GM21723 (cell line): ENCODE data around the gene PPP1R9A.

ENCODE experiments used
- ATAC-seq: cut with Tn5 transposase; IDR thresholded peaks from one replicate; pipeline ENCODE4 v1.9.1; 2021; ENCODE audit warnings: mild to moderate bottlenecking, moderate library complexity; ENCODE audit not compliant: unreplicated experiment

The PPP1R9A gene

DNA sequence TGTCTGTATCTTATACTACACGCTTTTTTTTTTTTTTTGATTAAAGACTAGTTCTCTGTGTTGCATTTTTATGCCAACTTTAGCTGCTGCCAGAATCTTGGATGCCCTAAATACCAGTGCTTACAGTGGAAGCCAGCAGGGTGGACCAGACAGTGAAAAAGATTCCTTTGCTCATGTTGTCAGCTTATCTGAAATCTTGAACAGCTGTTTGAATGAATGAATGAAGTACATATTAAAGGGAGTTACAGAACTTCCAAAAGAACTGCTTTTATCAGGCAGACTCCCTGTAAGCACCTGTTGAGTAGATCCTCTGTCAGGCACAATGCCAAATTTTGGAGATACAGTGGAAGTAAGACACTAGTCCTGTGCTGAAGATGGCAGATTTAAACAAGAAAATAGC, 184.9 kb downstream of the PPP1R9A start:
- ATAC-seq: no peak

DNA sequence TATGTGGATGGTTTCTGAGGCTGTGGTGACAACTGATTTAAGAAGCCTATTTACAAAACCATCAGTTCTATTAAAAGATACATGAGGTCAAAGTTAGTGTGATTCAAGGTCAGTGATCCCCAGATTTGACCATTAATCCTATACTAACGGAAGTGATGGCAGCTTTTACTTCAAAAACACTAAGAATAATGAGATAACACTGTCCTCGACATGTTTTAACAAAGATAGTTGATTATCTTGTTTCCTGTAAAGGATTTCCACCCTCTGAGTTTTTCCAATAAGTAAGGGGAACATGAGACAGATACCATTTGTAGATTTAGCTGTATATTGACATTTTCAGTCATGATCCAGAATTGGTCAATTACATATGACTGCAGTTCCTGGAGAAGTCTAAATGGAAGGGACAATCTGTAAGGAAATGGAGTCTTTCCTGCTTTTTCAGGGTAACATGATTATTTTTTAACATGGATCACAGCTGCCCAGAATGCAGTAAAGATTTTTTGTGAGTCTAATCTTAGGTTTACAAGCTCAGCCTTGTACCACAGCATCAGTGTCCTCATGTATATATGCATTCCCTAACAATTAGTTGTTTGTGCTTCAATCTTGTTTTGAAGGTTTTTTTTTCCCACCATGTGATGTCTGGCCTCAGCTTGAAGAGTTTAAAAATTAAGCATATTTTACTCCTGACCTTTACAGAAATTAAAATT, 188.0 kb downstream of the PPP1R9A start:
- no peak for ATAC-seq

GRCh38 chr7:95095966-95096540, 188.7 kb downstream of the PPP1R9A start:
- ATAC-seq: no peak

- no peak for ATAC-seq
These were observed 189.9 kb downstream of the PPP1R9A start for GRCh38 chr7:95097291-95097690.

GRCh38 chr7:95097851-95098250, 190.5 kb downstream of the PPP1R9A start:
- ATAC-seq: no peak

- ATAC-seq: no peak
These were observed 191.7 kb downstream of the PPP1R9A start for GRCh38 chr7:95099106-95099505.

DNA sequence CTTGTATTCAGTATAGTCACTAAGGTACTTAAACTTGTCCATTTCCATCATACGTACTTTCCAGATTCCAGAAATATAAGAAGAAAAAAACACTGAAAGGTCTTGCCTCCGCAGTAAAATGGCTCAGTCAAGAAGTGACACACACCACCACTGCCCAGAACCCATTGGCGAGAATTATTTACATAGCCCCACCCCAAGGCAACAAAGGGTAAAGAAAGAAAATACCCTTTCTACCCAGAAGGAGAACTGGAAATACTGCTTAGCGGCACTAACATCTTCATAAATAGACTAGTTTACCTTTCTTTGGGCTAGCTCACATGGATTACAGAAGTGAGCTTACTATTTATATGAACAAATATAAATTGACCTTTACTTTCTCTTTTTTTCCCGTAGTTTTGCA, 194.0 kb downstream of the PPP1R9A start:
- ATAC-seq: no peak

- ATAC-seq: no peak
These were observed 195.3 kb downstream of the PPP1R9A start for GRCh38 chr7:95102662-95103061.

DNA sequence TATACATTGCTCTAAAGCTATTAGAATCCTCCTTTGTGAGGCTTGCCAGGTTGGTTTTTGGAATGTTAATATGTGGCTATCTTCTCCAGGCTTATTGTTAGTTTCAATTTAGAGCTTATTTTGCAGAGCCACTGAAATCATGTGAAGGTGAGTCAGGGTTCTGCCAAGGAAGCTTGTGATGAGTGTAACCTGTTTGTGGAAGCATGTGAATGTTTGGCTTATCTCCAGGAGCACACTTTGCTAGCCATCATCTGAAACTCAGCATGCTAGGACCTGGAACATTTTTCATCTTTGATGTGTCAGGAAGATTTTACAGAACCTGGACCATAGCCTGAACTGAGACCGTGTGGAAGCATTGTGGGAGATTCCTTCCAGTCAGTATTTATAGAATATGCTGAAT, 197.3 kb downstream of the PPP1R9A start:
- no peak for ATAC-seq

DNA sequence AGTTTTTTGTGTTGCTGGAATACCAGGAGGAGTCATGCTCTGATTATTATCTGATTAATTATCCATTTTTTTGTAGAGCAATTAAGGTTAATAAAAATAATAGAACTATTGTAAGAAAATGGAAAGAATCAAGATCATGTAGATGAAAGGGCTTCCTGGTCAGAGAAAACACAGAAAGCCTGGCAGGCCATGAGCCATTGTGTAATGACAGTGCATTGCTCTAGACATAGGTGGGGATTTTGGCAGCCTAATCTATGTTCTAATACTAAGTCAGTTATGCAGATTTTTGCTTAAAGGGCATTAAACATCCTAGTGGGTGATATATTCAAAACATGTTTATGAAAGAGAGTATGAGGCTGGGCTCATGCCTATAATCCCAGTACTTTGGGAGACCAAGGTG, 198.2 kb downstream of the PPP1R9A start:
- no peak for ATAC-seq

DNA sequence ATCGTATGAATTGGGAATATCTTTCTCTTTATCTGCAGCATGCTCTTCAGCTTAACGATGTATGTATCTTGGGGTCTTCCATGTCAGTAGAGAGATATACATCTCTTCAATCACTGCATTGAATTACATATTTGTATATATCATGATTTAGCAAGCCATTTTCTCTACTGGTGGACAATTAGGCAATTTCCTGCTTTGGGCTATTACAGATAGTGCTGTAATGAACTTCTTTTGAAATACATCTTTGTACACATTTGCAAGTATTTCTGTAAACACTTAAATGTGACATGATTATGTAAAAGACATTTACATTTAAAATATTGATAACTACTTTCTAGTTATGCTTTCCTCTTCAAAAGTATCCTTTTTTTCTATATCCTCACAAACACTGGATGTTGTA, 199.0 kb downstream of the PPP1R9A start:
- no peak for ATAC-seq

DNA sequence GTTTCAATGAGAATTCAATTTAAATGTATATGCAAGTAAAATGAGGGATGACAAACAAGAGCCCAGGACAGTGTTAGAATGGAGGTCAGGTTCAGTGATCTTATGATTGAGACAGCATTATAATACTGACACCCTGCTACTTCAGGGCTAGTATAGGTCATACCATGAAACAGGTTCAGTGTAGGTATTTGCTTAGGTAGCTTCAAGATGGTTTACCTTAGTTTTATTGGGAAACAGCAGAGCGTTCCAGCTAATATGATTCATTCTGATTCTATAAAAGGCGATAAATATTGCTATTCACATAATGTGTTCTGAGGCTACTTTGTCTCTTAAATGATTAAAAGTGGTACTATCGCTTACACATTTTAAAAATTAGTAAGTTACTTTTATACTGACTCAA, 203.3 kb downstream of the PPP1R9A start:
- no peak for ATAC-seq

- no peak for ATAC-seq
These were observed 206.2 kb downstream of the PPP1R9A start for GRCh38 chr7:95113590-95113989.

- no peak for ATAC-seq
These were observed 218.8 kb downstream of the PPP1R9A start for GRCh38 chr7:95126053-95126709.

- no peak for ATAC-seq
These were observed 225.1 kb downstream of the PPP1R9A start for GRCh38 chr7:95132500-95132899.

DNA sequence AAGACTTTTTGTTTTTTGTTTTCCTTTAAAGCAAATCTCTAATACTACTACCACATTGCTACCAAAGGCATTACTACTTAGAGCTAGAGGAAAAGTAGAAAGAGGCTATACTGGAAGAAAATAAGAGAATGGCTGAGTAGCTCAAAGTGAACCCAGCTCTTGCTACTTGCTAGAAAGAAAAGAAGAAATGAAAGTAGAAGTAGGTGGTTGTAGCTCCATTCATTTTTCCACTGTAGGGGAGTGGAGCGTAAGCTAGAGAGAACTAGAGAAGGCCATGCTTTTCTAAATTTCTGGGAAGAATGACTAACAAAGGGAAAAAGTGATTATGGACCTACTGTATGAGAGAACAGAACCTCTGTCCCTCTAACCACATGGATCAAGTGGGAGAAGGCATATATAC, 232.5 kb downstream of the PPP1R9A start:
- no peak for ATAC-seq

DNA sequence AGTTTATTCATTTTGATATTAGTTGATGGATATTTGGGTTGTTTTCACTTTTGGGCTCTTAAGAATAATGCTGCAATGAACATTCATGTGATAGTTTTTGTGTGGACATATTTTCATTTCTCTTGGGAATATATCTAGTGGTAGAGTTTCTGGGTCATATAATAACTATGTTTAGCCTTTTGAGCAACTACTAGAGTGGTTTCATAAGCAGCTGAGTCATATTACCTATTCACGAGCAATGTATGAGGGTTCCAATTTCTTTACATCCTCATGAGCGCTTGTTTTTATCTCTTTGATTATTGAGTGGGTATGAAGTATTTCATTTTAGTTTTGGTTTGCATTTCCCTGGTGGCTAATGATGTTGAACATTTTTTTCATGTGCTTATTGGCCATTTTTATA, 234.4 kb downstream of the PPP1R9A start:
- ATAC-seq: no peak

GRCh38 chr7:95144256-95144655, 236.9 kb downstream of the PPP1R9A start:
- ATAC-seq: no peak

GRCh38 chr7:95155965-95156364, 248.6 kb downstream of the PPP1R9A start:
- no peak for ATAC-seq

DNA sequence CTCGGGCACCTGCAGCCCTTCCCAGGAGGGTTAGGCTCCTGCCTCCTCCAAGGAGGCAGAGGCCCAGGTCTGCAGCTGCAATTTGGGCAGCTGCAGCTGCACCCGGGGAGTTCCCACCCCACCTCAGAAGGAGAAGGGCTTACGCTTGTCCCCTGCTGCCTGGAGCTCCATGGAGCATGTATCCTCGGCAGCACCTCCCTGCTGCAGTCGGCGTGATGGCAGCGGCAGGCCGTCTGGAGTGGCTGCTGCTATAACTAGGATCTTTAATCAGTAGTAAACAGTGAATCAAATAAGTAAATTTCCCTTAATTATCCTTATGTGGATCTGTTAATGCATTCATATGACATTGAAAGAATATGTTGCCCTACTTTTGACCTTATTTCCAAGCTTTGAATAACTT, 250.0 kb downstream of the PPP1R9A start:
- ATAC-seq: no peak

DNA sequence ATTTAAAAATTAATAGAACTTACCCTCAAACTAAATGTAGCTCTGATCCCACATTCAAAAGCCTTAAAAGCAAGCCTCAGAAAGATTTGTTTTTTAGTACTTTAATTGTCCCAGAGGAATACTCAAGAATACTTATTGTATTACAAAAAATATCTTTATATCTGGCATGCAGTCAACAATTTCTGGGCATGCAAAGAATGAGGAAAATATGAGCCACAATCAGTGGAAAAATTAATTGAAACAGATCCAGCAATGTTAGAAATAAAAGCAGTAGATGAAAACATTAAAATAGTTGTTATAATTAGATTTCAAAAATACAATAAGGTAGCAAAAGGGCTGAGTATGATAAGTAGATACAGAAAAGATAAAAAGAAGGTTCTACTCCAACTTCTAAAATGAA, 262.3 kb downstream of the PPP1R9A start:
- ATAC-seq: no peak

DNA sequence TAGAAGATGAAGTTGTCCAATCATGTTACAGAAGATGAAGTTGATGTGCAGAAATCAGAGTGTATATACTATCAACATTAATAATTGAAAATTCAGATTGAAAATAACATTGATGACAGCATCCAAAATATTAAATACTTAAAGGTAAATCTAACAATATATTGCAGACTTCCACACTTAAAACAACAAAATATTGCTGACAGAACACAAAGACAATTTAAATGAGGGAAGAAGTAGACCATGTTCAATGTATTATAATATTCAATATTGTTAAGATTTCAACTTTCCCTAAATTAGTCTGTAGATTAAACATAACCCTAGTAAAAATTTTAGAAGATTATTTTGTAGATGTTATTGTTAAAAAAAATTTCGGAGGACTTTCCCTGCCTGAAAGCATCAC, 265.0 kb downstream of the PPP1R9A start:
- no peak for ATAC-seq
